PC-3 (cell line): Measurements from ENCODE around the gene RNF148. TPM values are rescaled to one million over a fixed set of nuclear protein-coding genes. Genes with fewer than 3 reads are reported as not detected.

Experiments used
- ATAC-seq: fragments of 200-7000 bp; cut with Tn5 transposase; 2 replicates; pipeline ENCODE4 v1.9.1; 2020; ENCODE audit warnings: mild to moderate bottlenecking, moderate library complexity
- BruUV-seq: library from RNA; stranded (reverse); fragments of 400-500 nt; replicated peaks from 2 replicates; lab custom pipeline; 2021; lab: Mats Ljungman, UMichigan
- CTCF ChIA-PET: fragments of 300-600 bp; sonication (Branson Sonifier 250); formaldehyde crosslinking; loops from one replicate; lab custom pipeline; 2022; ENCODE audit warnings: antibody characterized with exemption; lab: Charles Lee
- POLR2A ChIA-PET: fragments of 300-600 bp; sonication (Branson Sonifier 250); formaldehyde crosslinking; loops from one replicate; lab custom pipeline; 2022; ENCODE audit warnings: antibody characterized with exemption; ENCODE audit not compliant: unreplicated experiment; lab: Charles Lee
- DNase-seq: peaks from one replicate; pipeline ENCODE4 v3.0.0-alpha.2; 2015
- H2AFZ ChIP-seq: fragments of 300-600 bp; sonication (generic); 2 replicates; pipeline ENCODE4 v1.6.0; 2016; ENCODE audit warnings: antibody characterized with exemption, low read length
- H3F3A ChIP-seq: fragments of 300-600 bp; sonication (generic); one replicate; pipeline ENCODE4 v1.6.0; 2017; ENCODE audit warnings: antibody characterized with exemption, low read length, control low read depth, mild to moderate bottlenecking; ENCODE audit not compliant: unreplicated experiment
- H3K27ac ChIP-seq: fragments of 300-600 bp; sonication (generic); 2 replicates; pipeline ENCODE4 v1.5.1; 2016; ENCODE audit warnings: mild to moderate bottlenecking, low read length
- H3K27me3 ChIP-seq: fragments of 300-600 bp; sonication (generic); 2 replicates; pipeline ENCODE4 v1.6.1; 2016; ENCODE audit warnings: low read length, mixed read lengths
- H3K36me3 ChIP-seq: fragments of 300-600 bp; sonication (generic); 2 replicates; pipeline ENCODE4 v1.6.1; 2016; ENCODE audit warnings: low read depth, mixed run types, low read length, mixed read lengths
- H3K4me1 ChIP-seq: fragments of 300-600 bp; sonication (generic); 2 replicates; pipeline ENCODE4 v1.5.1; 2016; ENCODE audit warnings: low read length; ENCODE audit not compliant: insufficient read depth
- H3K4me2 ChIP-seq: fragments of 300-600 bp; sonication (generic); 2 replicates; pipeline ENCODE4 v1.6.0; 2016; ENCODE audit warnings: low read length
- H3K4me3 ChIP-seq: fragments of 300-600 bp; sonication (generic); 2 replicates; pipeline ENCODE4 v1.5.1; 2016; ENCODE audit warnings: mild to moderate bottlenecking, low read length, mixed read lengths
- H3K79me2 ChIP-seq: fragments of 300-600 bp; sonication (generic); 2 replicates; pipeline ENCODE4 v1.6.1; 2017; ENCODE audit warnings: low read length, mixed read lengths
- H3K9ac ChIP-seq: fragments of 300-600 bp; sonication (generic); 2 replicates; pipeline ENCODE4 v1.6.0; 2016; ENCODE audit warnings: mild to moderate bottlenecking, low read length
- H3K9me2 ChIP-seq: fragments of 300-600 bp; sonication (generic); replicated peaks from 2 replicates; pipeline ENCODE4 v1.6.1; 2016; ENCODE audit warnings: mixed run types, low read length, mixed read lengths
- H3K9me3 ChIP-seq: fragments of 300-600 bp; sonication (generic); 2 replicates; pipeline ENCODE4 v1.6.1; 2016; ENCODE audit warnings: low read length, mixed read lengths
- H4K20me1 ChIP-seq: fragments of 300-600 bp; sonication (generic); 2 replicates; pipeline ENCODE4 v1.6.1; 2016; ENCODE audit warnings: low read length, mixed read lengths
- CTCF ChIP-seq: fragments of 300-600 bp; sonication (generic); conservative IDR thresholded peaks from 2 replicates; pipeline ENCODE4 v1.5.1; 2017; ENCODE audit warnings: antibody characterized with exemption, low read depth, mild to moderate bottlenecking, low read length
- EZH2 ChIP-seq: fragments of 300-600 bp; sonication (generic); IDR thresholded peaks from one replicate; pipeline ENCODE4 v1.6.1; 2017; ENCODE audit warnings: antibody characterized with exemption, mild to moderate bottlenecking, low read length; ENCODE audit not compliant: unreplicated experiment
- EZH2phosphoT487 ChIP-seq: fragments of 300-600 bp; sonication (generic); IDR thresholded peaks from 2 replicates; pipeline ENCODE4 v1.6.1; 2018; ENCODE audit warnings: mild to moderate bottlenecking, antibody characterized with exemption, low read length, borderline replicate concordance
- intact Hi-C: fragments of 100-400 bp; cut with micrococcal nuclease; formaldehyde crosslinking; loops from 2 replicates; pipeline ENCODE4 v1.9.0; 2023
- total RNA-seq: library from RNA; depleted of rRNA; stranded (reverse); fragments of >200 nt; gene quantifications from 2 replicates; pipeline ENCODE4 v1.2.3, GENCODE V29; 2014

The RNF148 gene
- total RNA-seq, 1 experiment from 2014 or later: 2.0 TPM

DNA sequence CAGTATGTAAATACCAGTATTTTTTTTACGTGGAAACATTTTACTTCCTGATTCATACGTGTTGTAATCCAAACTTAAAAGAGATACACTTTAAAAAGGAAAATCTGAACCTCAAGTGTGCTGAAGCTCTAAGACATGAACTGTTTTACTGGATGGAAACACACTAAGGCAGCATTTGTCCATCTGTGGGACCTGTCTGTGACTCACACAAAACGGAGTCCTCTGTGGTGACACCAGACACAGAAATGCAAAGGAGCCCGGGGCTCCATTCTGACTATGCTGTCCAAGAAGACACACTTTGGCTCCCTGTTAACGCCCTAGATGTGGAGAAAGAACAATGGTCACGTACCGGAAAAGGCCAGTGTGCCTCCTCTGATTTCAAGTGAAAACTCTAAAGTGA lies 27.7 kb downstream of the RNF148 start:
- H3K27ac ChIP-seq: peak overlapping the region; percentile 23; the same call in 1 of the 2 replicates
- H2AFZ ChIP-seq: peak overlapping the region; percentile 43; the same call in 1 of the 2 replicates
- no peaks in the 10 kb centered on the region for H3K9me2 ChIP-seq
- CTCF ChIA-PET: no interaction called here
- peak; percentile 54 for DNase-seq
- H3K79me2 ChIP-seq: no peaks in the 10 kb centered on the region
- H3K4me3 ChIP-seq: peak overlapping the region; percentile 31; the same call in 1 of the 2 replicates
- H3K27me3 ChIP-seq: no peaks in the 10 kb centered on the region
- H3K9me3 ChIP-seq: no peaks in the 10 kb centered on the region
- no TSS peak for BruUV-seq
- peak overlapping the region; percentile 62 for H3K4me2 ChIP-seq
- intact Hi-C loops: loop anchor here (10.0 kb wide), 1 partner anchor 210 kb away; the partner anchor contains the start of gene CADPS2
- POLR2A ChIA-PET: no interaction called here
- H4K20me1 ChIP-seq: no peaks in the 10 kb centered on the region
- H3F3A ChIP-seq: no peaks in the 10 kb centered on the region
- peaks cover 8% of the 10 kb centered on the region; the same call in 1 of the 2 replicates for H3K4me1 ChIP-seq
- no peak overlapping the region for H3K9ac ChIP-seq
- H3K36me3 ChIP-seq: no peaks in the 10 kb centered on the region
- ATAC-seq: peak; percentile 76
- TF ChIP-seq CTCF: no peak
- TF ChIP-seq EZH2: no peak
- no peak for TF ChIP-seq EZH2phosphoT487

- Histone ChIP-seq H3K9me2 (no peaks in the 10 kb centered on the region), H3F3A (no peaks in the 10 kb centered on the region), H3K79me2 (no peaks in the 10 kb centered on the region), H3K4me3 (peak overlapping the region; percentile 31; the same call in 1 of the 2 replicates), H3K27me3 (no peaks in the 10 kb centered on the region), H3K27ac (peak overlapping the region; percentile 23; the same call in 1 of the 2 replicates), H2AFZ (peak overlapping the region; percentile 43; the same call in 1 of the 2 replicates), H4K20me1 (no peaks in the 10 kb centered on the region), H3K4me2 (peak overlapping the region; percentile 62), H3K9me3 (no peaks in the 10 kb centered on the region), H3K4me1 (peaks cover 8% of the 10 kb centered on the region; the same call in 1 of the 2 replicates), H3K36me3 (no peaks in the 10 kb centered on the region), H3K9ac (no peak overlapping the region)
- ChIA-PET POLR2A (no interaction called here), CTCF (no interaction called here)
- no peak for TF ChIP-seq EZH2phosphoT487
- TF ChIP-seq CTCF: no peak
- no peak for TF ChIP-seq EZH2
- intact Hi-C loops: loop anchor here (10.0 kb wide), 1 partner anchor 210 kb away; the partner anchor contains the start of gene CADPS2
- no TSS peak for BruUV-seq
- ATAC-seq: peak; percentile 49; the same call in 1 of the 2 replicates
- peak; percentile 41 for DNase-seq
These were observed 28.2 kb downstream of the RNF148 start for GRCh38 chr7:122674502-122674901.

DNA sequence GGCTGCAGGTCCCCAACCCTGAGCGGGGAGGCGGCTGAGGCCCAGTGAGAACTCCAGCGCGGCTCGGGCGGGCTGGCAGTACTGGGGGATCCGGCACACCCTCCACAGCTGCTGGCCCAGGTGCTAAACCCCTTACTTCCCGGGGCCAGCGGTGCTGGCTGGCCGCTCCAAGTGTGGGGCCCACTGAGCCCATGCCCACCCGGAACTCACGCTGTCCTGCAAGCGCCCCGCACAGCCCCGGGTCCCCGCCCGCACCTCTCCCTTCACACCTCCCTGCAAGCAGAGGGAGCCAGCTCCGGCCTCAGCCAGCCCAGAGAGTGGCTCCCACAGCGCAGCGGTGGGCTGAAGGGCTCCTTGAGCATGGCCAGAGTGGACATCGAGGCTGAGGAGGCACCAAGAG lies 28.8 kb downstream of the RNF148 start:
- H4K20me1 ChIP-seq: no peaks in the 10 kb centered on the region
- H3K9me2 ChIP-seq: no peaks in the 10 kb centered on the region
- H3F3A ChIP-seq: no peaks in the 10 kb centered on the region
- H3K27ac ChIP-seq: no peak overlapping the region
- DNase-seq: no peak
- H3K9me3 ChIP-seq: no peaks in the 10 kb centered on the region
- no peak overlapping the region for H3K9ac ChIP-seq
- no peaks in the 10 kb centered on the region for H3K79me2 ChIP-seq
- no peak overlapping the region for H3K4me3 ChIP-seq
- intact Hi-C loops: loop anchor here (10.0 kb wide), 1 partner anchor 211 kb away; the partner anchor contains the start of gene CADPS2
- H3K36me3 ChIP-seq: no peaks in the 10 kb centered on the region
- ChIA-PET CTCF (no interaction called here), POLR2A (no interaction called here)
- ATAC-seq: no peak
- BruUV-seq: no TSS peak
- TF ChIP-seq EZH2phosphoT487: no peak
- TF ChIP-seq EZH2: no peak
- TF ChIP-seq CTCF: no peak
- H3K4me2 ChIP-seq: no peak overlapping the region
- H2AFZ ChIP-seq: no peak overlapping the region
- no peaks in the 10 kb centered on the region for H3K27me3 ChIP-seq
- peaks cover 8% of the 10 kb centered on the region; the same call in 1 of the 2 replicates for H3K4me1 ChIP-seq
